Spinal cord (tissue), 10 donors: Measurements from ENCODE around the gene GPR32. TPM values are rescaled to one million over a fixed set of nuclear protein-coding genes. Genes with fewer than 3 reads are reported as not detected.
A peak's percentile ranks its signal among the peaks of the same experiment; 100 is the strongest.
"Not testable (repeated sequence)": the region's sequence is repeated elsewhere in the genome, so short reads cannot be mapped to it uniquely, and the experiment has no call there.

Experiments
- DNase-seq, 6 donors: peaks; one replicate each; pipeline versions ENCODE4 v3.0.0 to v3.0.0-alpha.2; 2013 to 2015; ENCODE audit warnings: low spot score in 6 of 6, low read depth in 4 of 6
- H3K27ac ChIP-seq: one replicate; pipeline ENCODE4 v1.5.1; 2013; ENCODE audit warnings: low read depth, low read length, control low read depth
- H3K27me3 ChIP-seq: one replicate; pipeline ENCODE4 v1.6.1; 2013; ENCODE audit warnings: low read length; ENCODE audit not compliant: control insufficient read depth, insufficient read depth
- H3K36me3 ChIP-seq: one replicate; pipeline ENCODE4 v1.6.1; 2013; ENCODE audit warnings: low read length; ENCODE audit not compliant: control insufficient read depth, insufficient read depth
- H3K4me1 ChIP-seq: one replicate; pipeline ENCODE4 v1.6.1; 2013; ENCODE audit warnings: low read length; ENCODE audit not compliant: control insufficient read depth, insufficient read depth
- H3K4me3 ChIP-seq: one replicate; pipeline ENCODE4 v1.5.1; 2013; ENCODE audit warnings: low read depth, low read length, control low read depth
- H3K9me3 ChIP-seq: one replicate; pipeline ENCODE4 v1.6.1; 2013; ENCODE audit warnings: low read length; ENCODE audit not compliant: control insufficient read depth, insufficient read depth
- WGBS: methylation state at CpG from one replicate; pipeline ENCODE4 v1.1.5; 2013; ENCODE audit warnings: missing lambda C conversion rate; ENCODE audit not compliant: insufficient coverage; 5-methylcytosine and 5-hydroxymethylcytosine counted together
- polyA plus RNA-seq, 2 donors: library from polyadenylated mRNA; unstranded; fragments of 120-200 nt; gene quantifications; one replicate each; pipeline ENCODE4 v1.2.1, GENCODE V29; 2013; ENCODE audit not compliant: insufficient read length in 2 of 2
- total RNA-seq, 2 donors: library from RNA; depleted of rRNA in 1 of 2; stranded (reverse); fragments of 120-200 nt in 1 of 2; fragments of >200 nt in 1 of 2; gene quantifications; one replicate each; pipeline versions ENCODE4 v1.2.3 to v1.2.4, GENCODE V29; 2013 to 2014
- donor health status: healthy.

Gene GPR32
- total and polyA plus RNA-seq, 4 donors, result 0.12 TPM; not detected in 3

DNA sequence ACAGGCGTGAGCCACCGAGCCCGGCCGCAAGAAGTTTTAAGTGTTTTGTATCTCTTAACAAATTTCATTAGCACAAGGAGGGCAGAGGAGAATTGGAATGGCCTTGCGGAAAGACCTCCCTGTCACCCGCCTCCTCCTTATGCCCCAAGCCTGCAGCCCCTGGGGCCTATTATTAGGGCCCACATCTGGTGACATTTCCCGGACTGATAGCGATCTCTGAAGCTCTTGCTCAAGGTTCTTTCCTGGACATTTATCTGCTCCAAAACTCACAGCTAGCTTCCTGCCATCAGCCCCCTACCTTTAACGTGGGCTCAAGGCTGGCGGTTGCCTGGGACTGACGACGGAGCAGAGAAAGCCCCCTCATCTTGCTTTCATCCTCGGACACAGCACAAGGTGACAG is 6.7 kb upstream of the GPR32 start:
- H3K36me3 ChIP-seq, H3K27ac ChIP-seq, H3K27me3 ChIP-seq, DNase-seq, H3K4me1 ChIP-seq, H3K9me3 ChIP-seq, H3K4me3 ChIP-seq: not testable (repeated sequence)
- WGBS, result 60% methylated on average over 1 of the region's 13 CpGs

DNA sequence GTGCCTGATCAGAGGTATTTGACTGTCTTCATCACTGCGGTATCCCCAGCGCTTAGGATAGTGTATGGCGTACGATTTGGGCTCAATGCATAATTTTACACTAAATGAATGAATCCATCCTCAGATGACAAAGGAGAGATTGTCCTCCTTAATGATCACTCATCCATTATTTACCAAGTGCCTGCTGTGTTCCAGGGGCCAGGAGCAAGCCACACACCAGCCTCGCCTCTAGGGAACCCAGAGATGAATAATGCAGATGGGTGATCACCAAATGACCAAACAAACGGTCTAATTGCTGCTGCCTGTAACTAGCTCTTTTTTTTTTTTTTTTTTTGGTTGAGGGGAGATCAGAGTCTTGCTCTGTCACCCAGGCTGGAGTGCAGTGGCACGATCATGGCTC is 5.9 kb upstream of the GPR32 start:
- DNase-seq, result peak in 1 of 6 donors; percentile 47
- no peak overlapping the region for H3K27ac ChIP-seq
- H3K9me3 ChIP-seq, result no peaks in the 10 kb centered on the region
- no peaks in the 10 kb centered on the region for H3K36me3 ChIP-seq
- H3K4me3 ChIP-seq, result no peak overlapping the region
- H3K4me1 ChIP-seq, result no peaks in the 10 kb centered on the region
- WGBS, result no CpG with 5 or more reads among the region's 7 CpGs
- H3K27me3 ChIP-seq, result no peaks in the 10 kb centered on the region

DNA sequence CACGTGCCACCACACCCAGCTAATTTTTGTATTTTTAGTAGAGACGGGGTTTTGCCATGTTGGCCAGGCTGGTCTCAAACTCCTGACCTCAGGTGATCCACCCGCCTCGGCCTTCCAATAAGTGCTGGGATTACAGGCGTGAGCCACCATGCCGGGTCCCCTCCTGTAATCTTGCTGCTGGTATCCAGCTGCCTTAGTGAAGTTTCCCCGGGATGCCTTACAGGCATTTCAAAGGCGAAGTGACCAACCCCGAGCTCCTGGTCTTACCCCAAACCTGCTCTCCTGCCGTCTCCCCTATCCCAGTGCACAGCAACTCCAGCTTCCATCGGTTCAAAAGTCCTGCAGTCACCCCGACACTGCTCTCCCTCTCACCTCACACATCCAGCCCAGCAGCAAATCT is 3.5 kb upstream of the GPR32 start:
- not testable (repeated sequence) for H3K4me3 ChIP-seq, H3K27ac ChIP-seq, H3K36me3 ChIP-seq, H3K27me3 ChIP-seq, DNase-seq, H3K9me3 ChIP-seq, H3K4me1 ChIP-seq
- 61% methylated on average over 8 of the region's 12 CpGs for WGBS

DNA sequence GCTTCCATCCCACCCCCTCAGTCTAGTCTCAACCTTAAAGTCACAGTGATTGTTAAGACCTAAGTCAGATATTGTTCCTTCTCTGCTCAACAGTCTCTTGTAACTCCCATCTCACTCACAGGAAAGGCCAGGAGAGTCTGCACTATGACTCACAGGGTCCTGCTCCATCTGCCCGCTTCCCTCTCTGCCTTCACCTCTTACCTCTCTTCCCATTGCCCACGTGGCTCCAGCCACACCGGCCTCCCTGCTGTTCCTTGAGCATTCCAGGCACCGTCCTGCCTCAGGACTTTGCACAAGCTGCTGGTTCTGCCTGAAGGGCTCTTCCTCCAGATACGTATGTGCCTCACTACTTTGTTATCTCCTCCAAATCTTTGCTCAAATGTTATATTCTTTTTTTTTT is 3.0 kb upstream of the GPR32 start:
- not testable (repeated sequence) for DNase-seq, H3K4me1 ChIP-seq, H3K4me3 ChIP-seq, H3K27me3 ChIP-seq, H3K9me3 ChIP-seq, H3K36me3 ChIP-seq, H3K27ac ChIP-seq
- 50% methylated on average over 5 of the region's 5 CpGs for WGBS

DNA sequence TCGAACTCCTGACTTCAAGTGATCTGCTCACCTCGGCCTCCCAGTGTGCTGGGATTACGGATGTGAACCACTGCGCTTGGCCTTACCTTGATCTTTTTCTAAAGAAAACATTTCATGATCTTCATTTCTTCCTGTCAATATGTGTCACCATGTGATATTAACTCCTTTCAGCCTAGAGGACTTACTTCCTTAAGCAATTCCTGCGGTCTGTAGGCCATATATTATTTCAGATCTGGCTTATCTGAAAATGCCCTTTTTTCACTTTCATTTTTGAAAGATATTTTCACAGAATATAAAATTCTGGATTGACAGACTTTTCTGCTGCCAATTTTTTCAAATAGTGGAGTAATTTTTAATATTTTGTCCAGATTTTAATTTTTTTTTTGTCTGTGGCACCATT is 2.0 kb upstream of the GPR32 start:
- no peaks in the 10 kb centered on the region for H3K27me3 ChIP-seq
- no peaks in the 10 kb centered on the region for H3K9me3 ChIP-seq
- WGBS, result 76% methylated on average over 4 of the region's 5 CpGs
- no peaks in the 10 kb centered on the region for H3K36me3 ChIP-seq
- H3K27ac ChIP-seq, result no peak overlapping the region
- no peaks in the 10 kb centered on the region for H3K4me1 ChIP-seq
- no peak for DNase-seq
- no peak overlapping the region for H3K4me3 ChIP-seq

DNA sequence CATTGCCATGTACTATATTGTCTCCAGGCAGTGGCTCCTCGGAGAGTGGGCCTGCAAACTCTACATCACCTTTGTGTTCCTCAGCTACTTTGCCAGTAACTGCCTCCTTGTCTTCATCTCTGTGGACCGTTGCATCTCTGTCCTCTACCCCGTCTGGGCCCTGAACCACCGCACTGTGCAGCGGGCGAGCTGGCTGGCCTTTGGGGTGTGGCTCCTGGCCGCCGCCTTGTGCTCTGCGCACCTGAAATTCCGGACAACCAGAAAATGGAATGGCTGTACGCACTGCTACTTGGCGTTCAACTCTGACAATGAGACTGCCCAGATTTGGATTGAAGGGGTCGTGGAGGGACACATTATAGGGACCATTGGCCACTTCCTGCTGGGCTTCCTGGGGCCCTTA is 624 bp downstream of the GPR32 start:
- Histone ChIP-seq H3K4me3 (no peak overlapping the region), H3K27ac (no peak overlapping the region), H3K27me3 (no peaks in the 10 kb centered on the region), H3K4me1 (no peaks in the 10 kb centered on the region), H3K9me3 (no peaks in the 10 kb centered on the region), H3K36me3 (no peaks in the 10 kb centered on the region)
- WGBS, result 89% methylated on average over 13 of the region's 13 CpGs
- no peak for DNase-seq

DNA sequence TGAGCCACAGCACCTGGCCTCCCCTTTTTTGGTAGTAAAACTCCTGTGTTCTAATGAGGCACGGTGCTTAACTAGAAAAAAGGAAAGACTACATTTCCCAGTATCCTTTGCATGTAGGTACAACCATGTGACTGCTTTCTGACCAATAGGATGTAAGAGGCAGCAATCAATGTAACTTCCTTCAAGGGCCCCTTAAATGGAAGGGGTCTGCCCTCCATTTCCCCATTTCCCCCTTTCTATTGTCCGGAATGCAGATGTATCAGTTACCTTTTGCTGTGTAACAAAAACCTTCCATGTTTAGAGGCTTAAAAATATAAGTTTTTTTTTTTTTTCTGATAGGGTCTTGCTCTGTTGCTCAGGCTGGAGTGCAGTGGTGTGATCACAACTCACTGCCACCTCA is 2.2 kb downstream of the GPR32 start:
- Histone ChIP-seq H3K27me3 (peaks cover 10% of the 10 kb centered on the region), H3K36me3 (no peaks in the 10 kb centered on the region), H3K4me3 (no peak overlapping the region), H3K9me3 (no peaks in the 10 kb centered on the region), H3K4me1 (no peaks in the 10 kb centered on the region), H3K27ac (no peak overlapping the region)
- no CpG with 5 or more reads among the region's 2 CpGs for WGBS
- DNase-seq, result peak in 1 of 6 donors; percentile 36

DNA sequence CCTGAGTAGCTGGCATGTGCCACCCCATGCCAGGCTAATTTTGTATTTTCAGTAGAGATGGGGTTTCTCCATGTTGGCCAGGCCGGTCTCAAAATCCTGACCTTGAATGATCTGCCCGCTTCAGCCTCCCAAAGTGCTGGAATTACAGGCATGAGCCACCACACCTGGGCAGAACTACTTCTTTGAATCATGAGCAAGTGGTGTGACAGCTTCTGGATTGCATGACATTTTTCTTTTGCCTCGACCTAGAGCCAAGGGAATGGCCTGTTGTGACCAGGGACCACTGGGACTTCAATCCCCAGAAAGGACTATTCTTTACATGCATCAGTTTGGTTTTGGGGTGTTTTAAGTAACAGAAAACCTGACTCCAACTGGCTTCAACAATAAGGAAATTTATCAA is 2.6 kb downstream of the GPR32 start:
- 93% methylated on average over 3 of the region's 3 CpGs for WGBS
- H3K27me3 ChIP-seq, result peaks cover 14% of the 10 kb centered on the region
- H3K27ac ChIP-seq, H3K36me3 ChIP-seq, H3K4me3 ChIP-seq, H3K9me3 ChIP-seq, H3K4me1 ChIP-seq, DNase-seq: not testable (repeated sequence)

DNA sequence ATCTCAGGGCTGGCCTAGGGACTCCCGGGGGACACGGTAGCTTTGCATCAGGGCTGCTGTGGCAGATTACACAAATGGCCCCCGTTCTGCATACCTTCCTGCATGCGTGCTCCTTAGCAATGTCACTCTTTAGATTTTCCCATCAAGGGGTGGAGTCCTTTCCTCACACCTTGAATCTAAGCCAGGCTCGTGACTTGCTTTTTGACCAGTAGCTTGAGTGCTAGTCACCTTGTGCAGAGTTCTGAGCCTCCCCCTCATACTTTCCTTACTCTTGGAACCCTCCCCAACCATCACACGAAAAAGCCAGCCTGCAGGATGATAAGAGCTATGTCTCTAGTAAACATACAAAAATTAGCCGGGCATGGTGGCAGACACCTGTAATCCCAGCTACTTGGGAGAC is 3.2 kb downstream of the GPR32 start:
- H3K27me3 ChIP-seq, result peaks cover 19% of the 10 kb centered on the region
- not testable (repeated sequence) for H3K27ac ChIP-seq, DNase-seq, H3K4me1 ChIP-seq, H3K4me3 ChIP-seq, H3K36me3 ChIP-seq, H3K9me3 ChIP-seq
- 74% methylated on average over 6 of the region's 7 CpGs for WGBS

DNA sequence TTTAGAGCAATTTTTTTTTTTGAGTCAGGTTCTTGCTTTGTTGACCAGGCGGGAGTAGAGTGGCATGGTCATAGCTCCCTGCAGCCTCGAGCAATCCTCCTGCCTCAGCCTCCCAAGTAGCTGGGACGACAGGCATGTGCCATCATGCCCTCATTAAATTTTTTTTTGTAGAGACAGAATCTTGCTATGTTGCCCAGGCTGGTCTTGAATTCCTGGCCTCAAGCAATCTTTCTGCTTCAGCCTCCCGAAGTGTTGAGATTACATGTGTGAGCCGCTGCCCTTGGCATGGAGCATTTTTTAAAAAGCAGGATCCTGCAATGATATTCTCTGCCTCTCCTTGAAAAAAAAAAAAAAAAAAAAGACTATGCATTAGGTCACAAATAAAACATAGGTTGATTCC is 5.9 kb downstream of the GPR32 start:
- no peak overlapping the region for H3K4me3 ChIP-seq
- H3K4me1 ChIP-seq, result peaks cover 9% of the 10 kb centered on the region
- no peak overlapping the region for H3K27ac ChIP-seq
- peaks cover 46% of the 10 kb centered on the region for H3K27me3 ChIP-seq
- WGBS, result 44% methylated on average over 1 of the region's 5 CpGs
- no peaks in the 10 kb centered on the region for H3K9me3 ChIP-seq
- H3K36me3 ChIP-seq, result no peaks in the 10 kb centered on the region
- no peak for DNase-seq
